Stimulated activated CD8-positive, alpha-beta memory T cell treated with anti-CD3 and anti-CD28 coated beads, Interleukin-12 subunit alpha, Interleukin-12 subunit beta, amount 100 ng/mL, for 4 hours (primary cell): ENCODE data around the gene CINP.

Source experiments
- DNase-seq: peaks from one replicate; pipeline ENCODE4 v3.0.0-alpha.2; 2020; ENCODE audit warnings: low read depth

The CINP gene

DNA sequence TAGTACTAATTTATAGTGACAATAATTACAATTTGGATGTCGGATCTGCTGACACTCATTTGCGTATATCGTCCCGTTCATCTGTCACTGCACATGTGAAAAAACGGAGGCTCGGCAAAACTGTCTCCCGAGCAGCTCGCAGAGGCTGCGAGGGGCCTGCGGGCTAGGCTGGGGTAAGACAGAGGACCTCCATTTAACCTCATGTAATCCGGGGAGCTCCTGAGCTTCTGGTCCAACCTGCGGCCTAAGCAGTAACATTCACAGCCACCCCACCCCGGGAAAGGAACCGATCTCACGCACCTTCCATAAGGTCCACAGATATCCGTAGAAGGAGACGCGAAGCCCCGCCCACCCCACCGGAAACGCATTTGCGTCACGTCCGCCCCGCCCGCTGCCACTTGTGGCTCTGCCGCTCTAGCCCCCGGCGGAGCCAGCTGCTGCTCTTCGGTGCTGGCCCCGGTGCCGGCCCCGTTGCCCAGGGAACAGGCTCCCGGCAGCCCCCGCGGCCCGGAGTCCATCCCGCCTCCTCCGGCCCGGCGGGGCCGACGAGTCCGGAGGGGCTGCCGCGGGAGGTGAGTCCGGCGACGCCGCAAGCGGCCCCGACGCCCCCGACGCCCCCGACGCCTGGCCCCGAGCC, at the start of gene CINP, which contains the start of gene TECPR2:
CINP (minus strand) TSS at position 346 of the 637 bp plus-strand sequence; CDS start at position 307, 39 bp downstream.
TECPR2 (plus strand) TSS at position 397 of the 637 bp plus-strand sequence. CDS start 13,781 bp downstream, outside the sequence.
- DNase-seq: peak; percentile 92

DNA sequence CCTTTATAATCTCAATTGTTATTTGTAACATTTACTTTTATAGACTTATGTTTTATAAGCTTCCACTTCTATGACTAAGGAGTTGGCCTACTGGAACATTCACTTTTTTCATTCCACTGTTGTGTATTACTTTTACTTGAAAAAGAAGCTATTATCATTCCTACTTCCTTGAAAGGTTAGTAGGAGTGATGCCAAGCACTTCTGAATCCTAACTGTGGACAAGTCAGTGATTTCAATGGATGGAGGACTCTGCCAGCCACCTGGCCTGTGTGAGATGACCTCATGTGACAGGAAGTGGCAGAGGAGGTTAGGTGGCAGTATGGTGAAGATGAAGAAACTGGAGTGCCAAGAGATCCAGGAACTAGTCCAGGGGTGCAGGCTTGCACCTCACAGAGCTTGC, 46.0 kb upstream of the CINP start:
- DNase-seq: no peak

DNA sequence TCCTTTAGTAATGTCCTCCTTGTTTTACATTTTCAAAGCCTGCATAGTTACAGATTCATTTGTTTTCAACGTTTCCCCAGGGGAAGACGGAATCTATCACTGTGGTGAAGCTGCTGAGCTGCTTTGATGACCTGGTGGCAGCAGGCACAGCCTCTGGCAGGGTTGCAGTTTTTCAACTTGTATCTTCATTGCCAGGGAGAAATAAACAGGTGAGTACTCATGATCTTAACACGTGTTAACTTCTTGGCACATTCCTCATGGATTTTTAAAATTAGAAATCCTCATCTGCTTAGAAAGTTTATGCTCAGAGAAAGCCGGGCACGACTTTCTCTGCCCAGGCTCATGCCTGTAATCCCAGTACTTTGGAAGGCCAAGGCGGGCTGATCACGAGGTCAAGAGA, 44.6 kb upstream of the CINP start:
- no peak for DNase-seq

DNA sequence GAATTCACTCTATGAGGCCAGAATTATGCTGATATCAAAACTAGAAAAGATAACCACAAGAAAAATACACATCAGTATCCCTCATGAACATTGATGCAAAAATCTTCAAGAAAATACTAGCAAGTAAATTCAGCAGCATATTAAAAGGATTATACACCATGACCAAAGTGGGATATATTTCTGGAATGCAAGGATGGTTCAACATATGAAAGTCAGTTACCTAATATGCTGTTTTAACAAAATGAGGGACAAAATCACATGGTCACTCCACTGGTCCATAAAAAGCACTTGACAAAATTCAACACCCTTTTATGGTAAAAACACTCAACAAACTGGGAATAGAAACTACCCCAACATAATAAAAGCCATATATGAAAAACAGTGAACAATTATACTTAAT, 40.3 kb upstream of the CINP start:
- no peak for DNase-seq

DNA sequence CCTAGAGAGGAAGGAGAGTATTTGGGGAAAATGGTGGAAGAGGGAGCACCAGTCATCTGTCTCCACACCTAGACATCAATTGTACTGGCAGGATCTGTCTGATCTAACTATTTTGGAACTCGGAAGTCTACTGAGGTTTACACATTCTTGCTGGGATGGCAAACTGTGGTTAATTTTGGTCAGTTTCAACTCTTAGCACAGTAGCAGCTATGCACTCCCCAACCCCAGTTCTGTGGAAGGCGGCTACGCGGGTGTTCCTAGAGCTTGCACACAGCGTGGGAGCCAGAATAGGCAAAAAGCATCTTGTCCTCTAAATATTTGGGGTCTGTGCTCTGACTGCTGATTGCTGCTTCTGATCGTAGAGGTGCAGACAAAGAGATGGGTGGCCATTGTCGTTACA, 33.8 kb upstream of the CINP start:
- no peak for DNase-seq

DNA sequence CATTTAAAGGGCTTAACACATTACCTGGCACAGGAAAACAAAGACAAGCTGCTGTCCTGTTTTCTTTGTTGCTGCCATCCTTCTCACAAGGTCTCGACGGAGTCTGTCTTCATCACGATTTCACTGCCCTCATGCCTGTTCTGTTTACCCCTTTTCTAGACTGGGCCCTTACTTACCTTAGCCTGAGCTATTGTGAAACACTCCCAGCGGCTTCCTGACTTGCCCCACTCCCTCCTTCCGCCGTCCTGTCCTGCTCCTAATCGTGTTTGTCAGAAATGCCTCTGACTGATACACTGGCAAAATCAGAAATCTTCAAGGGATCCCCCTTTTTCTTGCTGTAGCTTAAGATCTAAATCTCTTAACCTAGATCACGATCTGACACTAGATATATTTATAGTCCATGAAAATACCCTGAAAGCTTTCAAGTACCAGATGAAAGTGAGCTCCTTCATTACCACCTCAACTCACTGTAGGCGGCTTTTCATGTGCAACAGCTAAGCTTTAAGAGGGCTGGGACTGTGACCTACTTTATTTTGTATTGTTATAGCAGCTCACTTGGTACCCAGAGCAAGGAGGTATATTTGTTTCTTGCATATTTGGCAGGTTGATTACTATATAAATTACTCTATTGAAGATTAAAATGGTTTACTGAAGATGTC, 32.2 kb upstream of the CINP start:
- no peak for DNase-seq

DNA sequence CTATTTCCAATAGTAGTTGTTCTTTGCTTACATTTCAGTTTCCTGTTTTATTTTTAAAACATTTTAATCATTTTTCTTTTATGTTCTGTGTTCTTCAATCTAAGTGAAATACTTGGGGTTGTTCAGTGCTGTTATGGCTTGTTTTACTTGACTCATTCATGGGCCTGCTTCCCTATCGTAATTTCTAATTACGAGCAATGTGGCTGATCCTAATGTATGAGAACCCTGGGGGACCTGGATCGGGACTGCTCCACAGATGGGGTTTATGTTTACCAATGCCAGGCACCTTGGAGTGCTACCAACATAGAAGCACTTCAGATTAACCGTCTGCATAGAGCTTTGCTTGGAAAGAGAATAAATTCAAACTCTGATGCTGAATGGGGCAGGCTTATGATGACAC, 29.8 kb upstream of the CINP start:
- no peak for DNase-seq

DNA sequence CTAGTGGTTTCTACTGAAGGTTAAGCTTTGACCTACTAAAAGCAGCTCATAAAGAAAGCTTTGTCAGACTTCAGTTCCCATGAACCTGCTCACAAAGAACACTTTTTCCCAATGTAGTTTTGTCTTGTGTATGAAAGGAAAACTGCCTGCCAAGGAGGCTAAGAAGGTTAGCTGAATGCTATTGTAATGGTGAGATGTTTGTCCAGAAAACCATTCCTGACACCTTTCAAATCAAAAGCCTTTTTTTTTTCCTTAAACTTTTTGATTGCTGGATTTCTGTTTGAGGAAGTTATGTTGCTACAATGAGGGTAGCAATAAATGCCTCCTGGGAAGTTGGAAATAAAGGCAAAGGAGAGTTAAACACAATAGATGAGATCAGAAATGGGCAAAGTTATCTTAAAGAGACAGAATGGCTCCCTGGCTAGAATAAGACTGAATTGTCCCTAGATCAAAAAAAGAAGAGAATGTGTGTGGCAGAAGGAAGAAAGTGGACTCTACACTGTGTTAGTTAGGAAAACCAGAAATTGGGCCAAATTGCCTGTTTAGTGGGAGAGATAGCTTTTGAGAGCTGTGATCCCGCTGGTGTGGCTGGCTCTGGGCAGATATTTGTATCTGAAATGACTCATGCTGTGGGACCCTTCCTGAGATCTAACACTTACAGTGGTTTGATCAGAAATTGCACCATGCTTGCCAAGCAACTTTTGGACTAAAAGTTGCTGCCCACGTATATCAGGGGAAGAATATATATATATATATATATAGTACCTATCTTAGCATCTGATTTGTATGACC, 27.6 kb upstream of the CINP start:
- DNase-seq: no peak

DNA sequence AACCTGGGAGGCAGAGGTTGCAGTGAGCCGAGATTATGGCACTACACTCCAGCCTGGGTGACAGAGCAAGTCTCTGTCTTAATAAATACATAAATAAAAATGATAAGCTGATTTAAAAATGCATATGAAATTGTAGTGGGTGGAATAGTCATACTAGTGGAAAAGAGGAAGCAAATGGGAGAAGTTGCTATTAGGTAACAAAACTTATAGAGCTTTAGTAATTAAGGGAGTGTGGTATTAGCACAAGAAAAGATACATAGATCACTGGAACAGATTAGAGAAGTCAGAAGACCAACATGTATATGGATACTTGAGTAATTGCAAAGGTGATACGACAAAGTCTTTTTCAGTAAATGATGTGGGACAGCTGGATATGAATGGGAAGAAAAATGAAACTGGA, 26.6 kb upstream of the CINP start:
- DNase-seq: no peak

DNA sequence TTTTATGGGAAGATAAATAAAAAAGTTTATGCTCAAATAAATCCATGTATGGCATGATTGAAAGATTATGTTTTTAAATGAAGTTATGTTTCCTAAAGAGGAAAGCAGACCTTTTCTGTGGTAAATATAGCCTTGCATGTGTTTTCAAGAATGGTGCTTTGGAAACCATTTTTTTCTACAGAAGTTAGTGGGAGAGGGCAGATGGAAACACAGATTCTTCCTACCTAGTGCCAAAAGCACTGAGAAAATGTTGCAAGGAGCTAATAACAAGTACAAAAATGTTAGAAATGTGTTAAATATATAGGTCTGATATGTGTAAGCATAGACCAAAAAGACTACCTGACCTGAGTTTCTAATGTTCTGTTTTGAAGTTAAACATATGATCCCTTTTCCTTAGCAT, 24.4 kb upstream of the CINP start:
- no peak for DNase-seq

DNA sequence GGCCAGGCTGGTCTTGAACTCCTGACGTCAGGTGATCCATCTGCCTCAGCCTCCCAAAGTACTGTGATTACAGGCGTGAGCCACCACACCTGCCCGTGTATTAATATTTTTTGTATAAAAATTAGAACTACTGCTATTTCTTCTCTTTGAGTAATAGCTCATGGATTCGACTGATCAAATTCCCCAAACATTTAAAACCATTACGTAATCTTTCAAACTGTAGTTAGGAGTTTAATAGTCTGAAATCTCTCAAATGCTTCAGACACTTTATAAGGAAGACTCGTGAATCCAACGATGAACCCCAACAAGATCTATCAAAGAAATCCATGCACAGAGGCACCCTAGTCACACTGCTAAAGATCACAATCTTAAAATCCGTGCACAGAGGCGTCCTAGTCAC, 16.1 kb upstream of the CINP start:
- DNase-seq: no peak

DNA sequence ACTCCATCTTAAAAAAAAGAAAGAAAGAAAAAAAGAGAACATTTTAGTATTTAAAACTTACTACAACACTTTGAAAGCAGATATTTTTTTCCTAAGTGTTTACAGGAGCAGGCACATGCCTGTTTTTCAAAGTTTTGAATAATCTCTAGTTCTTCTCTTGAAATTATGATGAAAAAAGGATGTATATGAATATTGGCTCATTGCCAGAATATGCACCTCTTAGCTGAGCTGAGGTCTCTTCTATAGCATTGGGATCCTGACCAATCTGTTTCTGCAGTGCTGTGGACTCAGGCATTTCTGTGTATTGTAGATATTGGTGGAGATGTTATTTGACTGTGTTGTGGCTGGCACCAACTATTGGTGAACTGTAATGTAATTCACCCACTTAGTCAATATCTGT, 15.0 kb upstream of the CINP start:
- DNase-seq: no peak

DNA sequence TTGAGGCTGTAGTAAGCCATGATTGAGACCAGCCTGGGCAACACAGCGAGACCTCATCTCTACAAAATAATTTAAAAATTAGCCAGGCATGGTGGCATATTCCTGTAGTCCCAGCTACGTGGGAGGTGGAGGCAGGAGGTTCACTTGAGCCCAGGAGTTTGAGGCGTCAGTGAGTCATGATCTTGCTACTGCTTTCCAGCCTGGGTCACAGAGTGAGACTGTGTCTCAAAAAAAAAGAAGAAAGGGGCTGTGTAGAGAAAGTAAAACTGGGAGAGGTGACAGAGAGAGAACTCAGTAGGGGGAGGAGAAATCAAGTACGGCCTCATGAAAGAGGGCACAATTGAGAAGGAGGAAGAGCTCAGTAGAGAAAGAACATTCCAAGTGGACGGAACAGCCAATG, 12.4 kb upstream of the CINP start:
- no peak for DNase-seq

DNA sequence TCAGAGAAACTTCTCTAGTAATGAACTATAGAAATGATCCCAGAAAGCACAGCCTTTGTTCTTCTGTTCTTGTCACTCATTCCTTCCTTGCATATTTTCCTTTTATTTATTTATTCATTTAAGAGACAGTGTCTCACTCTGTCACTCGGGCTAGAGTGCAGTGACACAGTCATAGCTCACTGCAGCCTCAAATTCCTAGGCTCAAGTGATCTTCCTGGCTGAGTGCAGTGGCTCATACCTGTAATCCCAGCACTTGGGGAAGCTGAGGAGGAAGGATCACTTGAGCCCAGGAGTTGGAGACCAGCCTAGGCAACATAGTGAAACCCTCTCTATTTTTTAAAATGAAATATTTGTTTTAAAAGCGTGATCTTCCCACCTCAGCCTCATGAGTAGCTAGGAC, 11.6 kb upstream of the CINP start:
- no peak for DNase-seq

DNA sequence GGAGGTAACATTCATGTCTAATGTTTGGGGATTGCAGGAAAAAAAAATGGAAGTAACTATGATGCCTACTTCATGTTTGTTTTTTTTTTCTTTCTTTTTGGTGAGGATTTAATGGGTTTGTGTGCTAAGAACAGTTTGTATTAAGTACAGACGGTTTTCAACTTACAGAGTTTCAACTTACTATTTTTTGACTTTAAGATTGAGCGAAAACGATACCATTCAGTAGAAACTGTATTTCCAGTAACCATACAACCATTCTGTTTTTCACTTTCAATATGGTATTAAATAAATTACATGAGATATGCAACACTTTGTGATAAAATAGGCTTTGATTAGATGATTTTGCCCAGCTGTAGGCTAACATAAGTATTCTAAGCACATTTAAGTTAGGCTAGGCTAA, 10.4 kb upstream of the CINP start:
- no peak for DNase-seq

DNA sequence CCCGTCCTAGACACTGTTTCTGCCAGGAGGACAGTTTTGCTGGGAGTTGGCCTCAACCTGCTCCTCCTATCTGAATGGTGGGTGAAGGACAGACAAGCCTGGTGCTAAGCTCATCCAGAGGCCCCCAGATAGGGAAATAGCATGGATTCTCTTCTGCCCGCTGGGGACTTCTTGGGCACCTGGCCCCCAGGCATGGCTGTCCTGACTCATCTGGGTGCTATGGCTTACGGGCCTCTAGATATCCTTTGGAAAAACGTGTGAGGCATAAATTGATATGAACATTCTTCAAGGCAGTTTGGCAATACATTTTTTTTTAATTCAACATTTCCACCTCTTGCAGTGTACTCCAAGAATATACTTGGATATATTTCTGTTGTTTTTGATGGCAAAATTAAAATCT, 8.7 kb upstream of the CINP start:
- no peak for DNase-seq

DNA sequence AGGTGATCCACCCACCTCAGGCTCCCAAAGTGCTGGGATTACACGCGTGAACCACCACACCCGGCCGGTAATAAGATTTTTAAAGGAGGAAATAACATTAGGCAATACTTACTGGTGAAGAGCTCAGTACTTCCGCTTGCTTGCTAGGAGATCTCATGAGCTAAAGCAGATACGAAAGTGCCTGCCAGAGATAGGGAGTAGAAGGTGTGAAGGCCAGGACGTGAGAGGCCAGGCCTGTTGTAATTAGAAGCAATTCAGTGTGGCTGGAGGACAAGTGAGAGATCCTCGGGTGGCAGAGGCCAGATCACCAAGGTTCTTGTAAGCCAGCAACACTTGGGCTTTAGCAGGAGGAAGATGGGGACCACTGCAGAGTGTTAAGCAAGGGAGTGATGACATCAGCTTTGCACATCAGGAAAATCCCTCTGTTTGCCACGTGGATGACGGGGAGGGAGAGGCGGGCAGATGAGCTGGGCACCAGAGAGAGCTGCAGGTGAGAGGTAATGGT, 7.7 kb upstream of the CINP start:
- no peak for DNase-seq

DNA sequence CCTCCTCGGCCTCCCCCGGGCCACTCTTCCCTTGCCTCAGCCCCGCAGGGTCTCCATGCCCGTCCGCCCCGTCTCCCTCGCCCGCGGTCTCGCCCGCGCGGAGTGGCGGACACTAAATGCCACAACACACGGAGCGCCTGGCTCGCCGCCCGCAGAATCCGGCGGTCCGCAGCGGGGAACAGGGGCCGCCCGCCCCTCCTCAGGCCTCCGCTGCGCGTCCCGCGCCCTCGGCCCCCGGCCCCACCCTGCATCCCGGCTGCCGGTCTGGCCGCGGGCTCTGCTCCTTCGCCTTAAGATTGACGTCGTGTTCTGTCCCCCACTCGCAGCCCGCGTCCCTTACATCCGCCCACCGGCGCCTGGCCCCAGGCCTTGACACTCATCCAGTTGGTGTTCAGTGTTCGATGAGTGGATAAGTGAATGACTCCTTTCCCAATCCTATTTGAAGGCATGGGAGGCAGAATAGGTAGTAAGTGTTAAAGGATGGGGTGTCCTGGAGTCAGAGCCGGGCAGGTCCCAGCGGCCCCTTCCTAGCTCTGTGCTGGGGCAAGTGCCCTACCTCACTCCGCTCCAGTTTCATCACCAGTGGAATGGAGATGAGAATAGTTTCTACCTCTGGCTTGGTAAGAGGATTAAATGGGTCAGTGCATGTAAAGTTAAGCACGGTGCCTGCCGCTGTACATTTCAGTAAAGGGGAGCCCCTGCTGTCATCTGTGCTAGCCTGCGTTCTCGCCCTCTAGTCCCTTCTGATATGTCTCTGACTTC, 673 bp upstream of the CINP start:
- DNase-seq: peak; percentile 6

DNA sequence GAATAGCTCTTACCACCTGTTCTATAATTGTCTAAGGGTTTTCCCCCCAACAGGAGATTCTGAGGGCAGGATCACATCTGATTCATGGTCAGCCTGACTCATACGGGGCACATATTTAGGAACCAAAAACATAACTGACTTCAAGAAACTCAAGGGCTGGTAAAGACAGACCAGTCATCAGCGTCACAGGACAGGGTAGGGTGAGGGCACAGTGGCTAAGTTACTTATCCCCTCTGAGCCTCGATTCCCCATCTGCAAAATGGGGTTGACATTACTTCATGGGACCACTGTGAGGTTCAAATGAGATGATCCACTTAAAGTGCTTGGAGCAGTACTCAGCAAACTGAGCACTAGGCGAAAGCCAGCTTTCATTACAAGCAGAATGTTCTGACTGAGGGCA, 606 bp downstream of the CINP start:
- no peak for DNase-seq

DNA sequence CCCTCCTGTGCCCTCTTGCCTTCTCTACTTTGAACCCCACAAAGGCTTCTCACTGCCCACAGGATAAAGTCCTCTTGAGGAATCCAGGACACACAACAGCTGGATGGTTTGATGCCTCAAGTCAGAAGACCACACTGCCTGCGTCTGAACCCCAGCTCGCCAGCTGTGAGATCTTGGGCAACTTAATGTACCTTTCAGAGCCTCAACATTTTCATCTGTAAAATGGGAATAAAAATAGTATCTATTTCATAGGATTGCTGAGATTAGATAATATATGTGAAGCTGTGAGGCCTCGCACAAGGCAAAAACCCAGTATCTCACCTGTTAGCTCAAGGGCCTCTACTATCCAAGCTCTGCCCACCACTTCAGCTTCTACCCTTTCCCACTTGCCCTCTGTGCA, 2.3 kb downstream of the CINP start:
- no peak for DNase-seq

DNA sequence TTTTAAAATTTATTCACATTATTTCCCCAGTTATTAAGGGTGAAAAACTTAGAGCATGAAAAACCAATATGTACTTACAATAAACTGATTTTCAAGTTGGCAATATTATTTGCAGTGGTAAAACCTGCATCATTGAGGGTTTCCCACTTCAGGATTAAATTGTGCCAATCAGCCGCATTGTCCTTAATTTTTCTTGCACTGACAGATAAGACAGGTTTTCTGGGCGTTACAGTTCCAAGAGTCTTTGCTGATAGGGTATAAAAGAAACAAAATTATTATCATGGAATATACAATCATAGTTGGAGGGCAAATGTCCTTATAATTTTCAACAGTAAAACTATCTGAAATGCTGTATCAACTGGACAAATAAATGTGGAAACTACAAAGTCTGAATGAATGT, 3.3 kb downstream of the CINP start:
- DNase-seq: no peak

DNA sequence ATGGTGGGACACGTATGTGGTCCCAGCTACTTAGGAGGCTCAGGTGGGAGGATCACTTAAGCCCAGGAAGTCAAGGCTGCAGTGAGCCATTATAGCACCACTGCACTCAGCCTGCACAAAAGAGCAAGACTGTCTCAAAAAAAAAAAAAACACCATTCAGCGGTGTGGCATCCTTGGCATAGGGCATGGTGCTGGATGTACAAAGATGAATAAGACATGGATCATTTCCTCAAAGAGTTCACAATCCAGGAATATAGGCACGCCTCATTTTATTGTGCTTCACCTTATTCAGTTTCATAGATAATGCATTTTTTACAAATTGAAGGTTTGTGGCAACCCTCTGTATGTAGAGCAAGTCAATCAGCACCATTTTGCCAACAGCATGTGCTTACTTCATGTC, 6.4 kb downstream of the CINP start:
- no peak for DNase-seq
